GM18499 (cell line): Measurements from ENCODE around the gene SLC66A1.

Experiments used
- ATAC-seq: cut with Tn5 transposase; IDR thresholded peaks from one replicate; pipeline ENCODE4 v1.9.1; 2021; ENCODE audit warnings: moderate number of reproducible peaks; ENCODE audit not compliant: insufficient read depth, unreplicated experiment

The SLC66A1 gene

GRCh38 chr1:19374083-19374801, 62.1 kb downstream of the SLC66A1 start:
- no peak for ATAC-seq

GRCh38 chr1:19374926-19375325, 62.8 kb downstream of the SLC66A1 start:
- no peak for ATAC-seq

- ATAC-seq, result no peak
These were observed 63.7 kb downstream of the SLC66A1 start for GRCh38 chr1:19375631-19376400.

GRCh38 chr1:19376428-19377372, 64.6 kb downstream of the SLC66A1 start:
- ATAC-seq, result no peak

DNA sequence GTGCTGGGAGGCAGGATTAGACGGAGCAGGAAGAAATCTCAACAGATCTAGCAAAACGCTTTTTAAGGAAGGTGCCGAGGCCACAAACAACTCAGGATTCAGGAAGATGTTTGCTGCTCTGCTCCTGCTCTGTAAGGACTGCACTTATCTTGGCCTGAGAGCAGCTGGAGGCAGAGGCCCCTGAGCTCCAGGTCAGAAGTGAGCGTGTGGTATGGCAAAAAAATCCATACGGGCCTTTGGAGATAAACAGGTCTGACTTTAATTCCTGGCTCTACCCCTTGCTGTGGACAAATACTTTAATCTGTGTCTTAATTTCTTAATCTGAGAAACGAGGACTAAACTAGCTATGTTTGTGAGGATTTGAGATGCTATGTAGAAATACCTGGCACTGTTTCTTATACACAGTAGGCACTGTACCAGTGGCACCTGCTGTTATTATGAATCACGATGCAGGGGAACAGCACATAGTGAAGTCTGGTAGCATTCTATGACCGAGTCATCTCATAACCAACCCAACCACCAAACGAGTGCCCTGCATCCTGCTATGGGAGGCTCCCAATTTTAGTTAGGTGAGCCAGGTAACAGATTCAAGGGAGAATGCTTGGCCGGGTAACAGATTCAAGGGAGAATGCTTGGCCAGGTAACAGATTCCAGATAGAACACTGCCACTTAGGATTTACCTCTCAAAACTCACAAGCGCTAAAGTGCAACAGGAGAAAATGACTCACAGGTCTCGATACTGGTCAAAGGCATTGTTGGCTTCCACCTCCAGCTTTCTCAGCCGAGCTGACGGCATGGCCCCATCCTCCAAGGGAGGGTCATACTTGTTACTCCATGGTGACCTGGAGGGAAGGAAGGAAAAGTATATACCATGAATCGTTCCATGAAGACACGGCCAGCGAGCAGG, 65.9 kb downstream of the SLC66A1 start:
- no peak for ATAC-seq
